Fibroblast of skin of left quadriceps (primary cell): Measurements from ENCODE around the gene PRSS23.
A peak's percentile ranks its signal among the peaks of the same experiment; 100 is the strongest.
"Not testable (repeated sequence)": the region's sequence is repeated elsewhere in the genome, so short reads cannot be mapped to it uniquely, and the experiment has no call there.

ENCODE experiments used
- DNase-seq, 2 experiments: peaks; one replicate each; pipeline ENCODE4 v3.0.0-alpha.2; 2013; ENCODE audit warnings: low read depth in 2 of 2

Gene PRSS23

GRCh38 chr11:86800076-86800959 is at the start of gene PRSS23:
Gene PRSS23 (plus strand): TSS chr11:86800542. CDS start chr11:86807644, 7,102 bp downstream.
- DNase-seq: no peak

- no peak for DNase-seq
These were observed 46.9 kb upstream of the PRSS23 start for GRCh38 chr11:86753459-86753858.

- no peak for DNase-seq
These were observed 45.2 kb upstream of the PRSS23 start for GRCh38 chr11:86755146-86755545.

GRCh38 chr11:86758171-86758570 is 42.2 kb upstream of the PRSS23 start:
- DNase-seq: no peak

- no peak for DNase-seq
These were observed 39.8 kb upstream of the PRSS23 start for GRCh38 chr11:86760577-86760976.

GRCh38 chr11:86761978-86762377 is 38.4 kb upstream of the PRSS23 start:
- DNase-seq: no peak

GRCh38 chr11:86765203-86765602 is 35.1 kb upstream of the PRSS23 start:
- DNase-seq: no peak

- DNase-seq: no peak
These were observed 34.5 kb upstream of the PRSS23 start for GRCh38 chr11:86765878-86766277.

GRCh38 chr11:86769219-86769618 is 31.1 kb upstream of the PRSS23 start:
- DNase-seq: no peak

- DNase-seq: not testable (repeated sequence)
These were observed 29.8 kb upstream of the PRSS23 start for GRCh38 chr11:86770473-86771027.

- DNase-seq: no peak
These were observed 27.3 kb upstream of the PRSS23 start for GRCh38 chr11:86772999-86773398.

- DNase-seq: no peak
These were observed 26.7 kb upstream of the PRSS23 start for GRCh38 chr11:86773513-86774252.

- no peak for DNase-seq
These were observed 25.9 kb upstream of the PRSS23 start for GRCh38 chr11:86774417-86774816.

- no peak for DNase-seq
These were observed 25.0 kb upstream of the PRSS23 start for GRCh38 chr11:86775361-86775760.

GRCh38 chr11:86781546-86781945 is 18.8 kb upstream of the PRSS23 start:
- no peak for DNase-seq

- no peak for DNase-seq
These were observed 17.6 kb upstream of the PRSS23 start for GRCh38 chr11:86782742-86783141.

GRCh38 chr11:86783661-86784060 is 16.7 kb upstream of the PRSS23 start:
- DNase-seq: no peak

GRCh38 chr11:86784241-86784681 is 16.1 kb upstream of the PRSS23 start:
- peak; percentile 50 to 51 for DNase-seq

- DNase-seq: peak in 1 of 2 experiments; percentile 30
These were observed 14.8 kb upstream of the PRSS23 start for GRCh38 chr11:86785576-86785975.

GRCh38 chr11:86787018-86787536 is 13.3 kb upstream of the PRSS23 start:
- no peak for DNase-seq

- DNase-seq: no peak
These were observed 12.7 kb upstream of the PRSS23 start for GRCh38 chr11:86787656-86788055.

GRCh38 chr11:86790195-86790725 is 10.1 kb upstream of the PRSS23 start:
- no peak for DNase-seq
